HG03342 (cell line): ENCODE results near the gene HDDC3.

Source experiments
- ATAC-seq: cut with Tn5 transposase; IDR thresholded peaks from one replicate; pipeline ENCODE4 v1.9.1; 2021; ENCODE audit warnings: mild to moderate bottlenecking, moderate library complexity; ENCODE audit not compliant: unreplicated experiment

Gene HDDC3

DNA sequence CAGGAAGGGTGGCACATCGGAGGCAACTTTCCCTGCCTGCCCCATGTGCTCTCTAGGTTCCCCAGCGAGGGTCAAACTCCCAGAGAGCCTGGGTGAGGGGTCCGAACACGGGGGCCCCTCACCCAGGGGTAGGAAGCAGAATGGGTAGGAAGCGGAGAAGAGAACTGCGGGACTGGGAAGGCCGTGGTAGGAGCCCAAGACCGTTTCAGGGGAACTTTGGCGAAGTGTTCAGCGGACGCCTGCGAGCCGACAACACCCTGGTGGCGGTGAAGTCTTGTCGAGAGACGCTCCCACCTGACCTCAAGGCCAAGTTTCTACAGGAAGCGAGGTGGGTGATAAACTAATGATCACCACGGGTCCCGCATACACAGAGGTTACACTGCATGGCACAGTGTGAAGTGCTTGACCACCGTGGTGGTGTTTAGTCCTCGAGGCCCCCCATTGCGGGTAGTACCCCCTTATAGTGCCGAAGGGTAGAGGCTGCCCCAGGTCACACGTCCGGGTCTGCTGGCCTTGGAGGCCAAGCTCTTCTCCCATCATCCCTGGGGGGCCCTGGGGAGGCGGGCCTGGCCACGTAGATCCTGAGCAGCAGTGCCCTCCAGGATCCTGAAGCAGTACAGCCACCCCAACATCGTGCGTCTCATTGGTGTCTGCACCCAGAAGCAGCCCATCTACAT is 39.7 kb downstream of the HDDC3 start:
- no peak for ATAC-seq

DNA sequence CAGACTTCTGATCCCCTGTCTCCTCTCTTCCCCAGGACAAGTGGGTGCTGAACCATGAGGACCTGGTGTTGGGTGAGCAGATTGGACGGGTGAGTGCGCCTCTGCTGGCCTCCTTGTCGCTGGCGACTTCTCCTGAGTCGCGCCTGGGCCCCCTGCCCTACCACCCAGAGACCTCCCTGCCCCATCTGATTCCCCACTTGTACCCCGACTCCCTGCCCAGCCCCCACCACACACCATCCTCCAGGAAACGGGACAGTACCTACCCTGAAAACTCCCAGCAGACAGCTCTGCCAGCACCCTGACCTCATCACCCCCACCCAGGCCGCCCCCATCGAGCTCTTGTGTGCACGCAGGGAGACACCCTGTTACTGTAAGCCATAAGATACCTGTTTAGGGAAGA is 40.3 kb downstream of the HDDC3 start:
- no peak for ATAC-seq

DNA sequence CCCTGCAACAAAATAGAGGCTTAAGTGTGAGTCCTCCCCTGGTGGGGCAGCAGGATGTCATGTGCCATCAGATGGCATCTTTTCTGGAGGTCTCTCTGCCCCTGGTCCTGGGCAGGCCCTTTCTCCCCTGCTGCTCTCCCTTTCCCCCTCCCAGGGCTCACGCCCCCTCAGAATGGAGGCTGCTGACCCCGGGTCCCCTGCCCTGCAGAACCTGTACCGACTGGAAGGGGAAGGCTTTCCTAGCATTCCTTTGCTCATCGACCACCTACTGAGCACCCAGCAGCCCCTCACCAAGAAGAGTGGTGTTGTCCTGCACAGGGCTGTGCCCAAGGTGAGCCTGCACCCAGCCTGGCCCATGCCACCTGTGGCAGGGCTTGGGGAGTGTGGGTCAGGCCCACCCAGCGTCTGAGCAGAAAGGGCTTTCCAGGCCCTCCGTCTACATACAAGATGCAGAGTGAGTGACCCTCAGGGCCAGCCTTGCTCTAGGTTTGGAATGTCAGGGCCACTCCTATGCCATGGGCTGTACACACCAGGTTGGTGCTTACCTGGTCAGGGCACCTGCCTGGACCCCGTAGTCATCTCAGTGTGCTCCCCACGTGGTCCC is 40.9 kb downstream of the HDDC3 start:
- no peak for ATAC-seq

DNA sequence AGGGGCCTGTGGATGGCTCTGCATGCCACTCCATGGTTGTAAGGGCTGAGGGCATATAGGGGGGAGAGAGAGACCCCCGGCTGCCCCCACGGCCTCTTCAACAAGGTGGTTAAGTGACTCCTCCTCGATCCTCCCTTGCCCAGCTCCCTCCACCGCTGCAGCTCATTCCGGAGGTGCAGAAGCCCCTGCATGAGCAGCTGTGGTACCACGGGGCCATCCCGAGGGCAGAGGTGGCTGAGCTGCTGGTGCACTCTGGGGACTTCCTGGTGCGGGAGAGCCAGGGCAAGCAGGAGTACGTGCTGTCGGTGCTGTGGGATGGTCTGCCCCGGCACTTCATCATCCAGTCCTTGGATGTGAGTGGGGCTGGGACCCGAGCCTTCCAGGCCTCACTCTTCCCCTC is 41.5 kb downstream of the HDDC3 start:
- ATAC-seq = no peak

DNA sequence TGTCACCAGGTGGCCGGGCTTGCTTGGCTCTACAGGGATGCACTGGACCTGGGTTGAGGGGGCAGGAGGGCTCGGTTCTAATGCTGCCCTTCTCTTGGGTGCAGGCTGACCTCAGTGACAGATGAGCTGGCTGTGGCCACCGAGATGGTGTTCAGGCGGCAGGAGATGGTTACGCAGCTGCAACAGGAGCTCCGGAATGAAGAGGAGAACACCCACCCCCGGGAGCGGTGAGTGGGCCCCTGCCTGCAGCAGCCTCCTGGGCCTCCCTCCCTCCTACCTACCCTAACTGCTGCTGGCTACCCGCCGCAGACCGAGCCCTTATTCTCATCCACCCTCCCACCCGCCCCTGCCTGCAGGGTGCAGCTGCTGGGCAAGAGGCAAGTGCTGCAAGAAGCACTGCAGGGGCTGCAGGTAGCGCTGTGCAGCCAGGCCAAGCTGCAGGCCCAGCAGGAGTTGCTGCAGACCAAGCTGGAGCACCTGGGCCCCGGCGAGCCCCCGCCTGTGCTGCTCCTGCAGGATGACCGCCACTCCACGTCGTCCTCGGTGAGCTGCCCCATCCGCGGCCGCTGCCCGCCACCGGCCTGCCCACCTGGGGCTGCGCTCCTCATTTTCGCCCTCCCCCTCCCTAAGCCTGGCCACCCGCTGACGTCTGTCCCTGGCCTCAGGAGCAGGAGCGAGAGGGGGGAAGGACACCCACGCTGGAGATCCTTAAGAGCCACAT is 42.5 kb downstream of the HDDC3 start:
- no peak for ATAC-seq

DNA sequence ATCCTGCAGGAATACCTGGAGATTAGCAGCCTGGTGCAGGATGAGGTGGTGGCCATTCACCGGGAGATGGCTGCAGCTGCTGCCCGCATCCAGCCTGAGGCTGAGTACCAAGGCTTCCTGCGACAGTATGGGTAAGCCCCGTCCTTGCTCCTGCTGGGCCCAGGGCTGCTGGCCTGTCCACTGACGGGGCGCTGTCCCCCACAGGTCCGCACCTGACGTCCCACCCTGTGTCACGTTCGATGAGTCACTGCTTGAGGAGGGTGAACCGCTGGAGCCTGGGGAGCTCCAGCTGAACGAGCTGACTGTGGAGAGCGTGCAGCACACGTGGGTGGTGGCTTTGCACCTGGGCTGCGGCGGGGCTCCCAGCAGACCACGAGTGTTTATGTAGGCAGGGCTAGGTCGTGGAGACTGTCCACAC is 43.0 kb downstream of the HDDC3 start:
- no peak for ATAC-seq

DNA sequence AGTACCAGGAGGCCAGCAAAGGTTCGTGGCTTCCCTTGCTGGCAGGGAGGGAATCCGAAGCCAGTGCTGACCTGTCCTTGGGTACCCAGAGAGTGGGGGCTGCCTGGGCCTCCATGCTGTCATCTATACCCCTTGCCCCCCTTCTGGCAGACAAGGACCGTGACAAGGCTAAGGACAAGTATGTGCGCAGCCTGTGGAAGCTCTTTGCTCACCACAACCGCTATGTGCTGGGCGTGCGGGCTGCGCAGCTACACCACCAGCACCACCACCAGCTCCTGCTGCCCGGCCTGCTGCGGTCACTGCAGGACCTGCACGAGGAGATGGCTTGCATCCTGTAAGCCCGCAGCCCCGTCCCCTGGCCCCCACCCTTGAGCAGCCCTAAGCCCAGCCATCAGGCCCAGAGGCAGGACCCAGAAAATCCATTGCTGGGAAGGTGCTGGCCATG is 45.3 kb downstream of the HDDC3 start:
- no peak for ATAC-seq

DNA sequence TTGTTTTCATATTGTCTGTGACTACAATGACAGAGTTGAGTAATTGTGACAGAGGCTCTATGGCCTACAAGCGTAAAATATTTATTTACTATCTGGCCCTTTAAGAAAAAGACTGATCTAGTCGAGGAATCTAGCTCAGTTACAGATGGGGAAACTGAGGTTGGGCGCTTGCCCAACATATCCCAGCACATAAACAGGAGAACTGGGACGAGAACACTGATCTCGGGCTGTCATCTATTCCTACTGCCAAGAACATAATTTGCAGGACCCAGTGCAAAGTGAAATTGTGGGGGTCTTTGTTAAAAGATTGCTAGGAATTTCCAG is 46.1 kb downstream of the HDDC3 start:
- no peak for ATAC-seq

DNA sequence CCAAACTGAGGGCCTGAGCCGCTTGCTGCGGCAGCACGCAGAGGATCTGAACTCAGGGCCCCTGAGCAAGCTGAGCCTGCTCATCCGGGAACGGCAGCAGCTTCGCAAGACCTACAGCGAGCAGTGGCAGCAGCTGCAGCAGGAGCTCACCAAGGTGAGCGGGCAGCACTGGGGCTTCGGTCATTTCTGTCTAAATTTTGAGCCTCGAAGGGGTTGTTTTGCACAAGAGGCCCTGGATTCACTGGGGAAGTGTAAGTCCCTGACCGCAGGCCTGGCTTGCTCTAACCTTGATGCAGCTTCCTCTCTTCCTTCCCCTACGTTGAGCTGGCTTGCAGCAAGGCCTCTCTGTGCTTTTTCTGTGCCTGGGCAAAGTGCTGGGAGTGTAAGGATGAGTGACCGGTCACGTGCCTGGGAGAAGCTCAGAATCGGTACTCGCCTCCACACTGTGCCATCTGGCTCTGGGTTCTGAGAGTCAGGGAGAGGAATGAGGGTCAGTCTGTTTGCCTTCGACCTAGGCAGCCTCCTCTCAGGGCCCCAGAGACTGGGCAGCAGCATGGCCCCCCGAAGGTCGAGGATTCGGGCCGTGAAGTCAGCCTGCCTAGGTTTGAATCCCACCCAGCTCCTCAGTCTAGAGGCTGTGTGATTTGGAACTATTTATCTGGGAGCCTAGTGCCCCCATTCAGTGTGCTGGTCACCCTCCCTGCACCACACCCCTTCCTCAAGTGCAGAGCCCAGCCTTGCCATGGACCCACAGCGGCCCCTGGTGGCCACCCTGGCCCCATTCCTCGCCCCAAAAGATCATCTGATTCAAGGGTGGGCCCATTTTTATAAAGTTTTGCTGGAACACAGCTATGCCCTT is 46.7 kb downstream of the HDDC3 start:
- peak; percentile 46 for ATAC-seq

DNA sequence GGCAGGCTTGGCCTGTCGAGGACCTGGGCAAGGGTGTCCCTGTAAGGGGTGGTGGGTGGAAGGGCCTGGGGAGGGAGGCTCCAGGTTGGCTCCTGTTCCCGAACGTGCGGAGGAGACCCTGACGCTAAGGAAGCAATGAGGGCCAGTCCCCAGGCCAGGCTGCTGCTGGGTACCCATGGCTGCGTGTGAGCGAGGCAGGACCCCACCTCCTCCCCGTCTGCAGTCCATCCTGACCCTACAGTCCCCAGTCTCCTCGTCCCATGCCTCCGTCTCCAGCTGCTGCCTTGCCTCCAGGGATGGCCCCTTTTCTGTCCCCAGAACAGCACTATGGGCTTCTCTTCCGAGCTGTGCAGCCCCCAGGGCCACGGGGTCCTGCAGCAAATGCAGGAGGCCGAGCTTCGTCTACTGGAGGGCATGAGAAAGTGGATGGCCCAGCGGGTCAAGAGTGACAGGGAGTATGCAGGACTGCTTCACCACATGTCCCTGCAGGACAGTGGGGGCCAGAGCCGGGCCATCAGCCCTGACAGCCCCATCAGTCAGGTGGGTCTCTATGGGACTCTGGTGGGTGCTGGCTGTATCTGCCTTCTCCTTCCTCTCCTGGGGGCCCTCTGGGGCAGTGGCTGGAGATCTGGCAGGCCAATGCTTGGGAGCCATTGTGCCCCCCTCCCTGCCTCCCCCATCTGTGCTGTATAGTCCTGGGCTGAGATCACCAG is 47.5 kb downstream of the HDDC3 start:
- no peak for ATAC-seq

DNA sequence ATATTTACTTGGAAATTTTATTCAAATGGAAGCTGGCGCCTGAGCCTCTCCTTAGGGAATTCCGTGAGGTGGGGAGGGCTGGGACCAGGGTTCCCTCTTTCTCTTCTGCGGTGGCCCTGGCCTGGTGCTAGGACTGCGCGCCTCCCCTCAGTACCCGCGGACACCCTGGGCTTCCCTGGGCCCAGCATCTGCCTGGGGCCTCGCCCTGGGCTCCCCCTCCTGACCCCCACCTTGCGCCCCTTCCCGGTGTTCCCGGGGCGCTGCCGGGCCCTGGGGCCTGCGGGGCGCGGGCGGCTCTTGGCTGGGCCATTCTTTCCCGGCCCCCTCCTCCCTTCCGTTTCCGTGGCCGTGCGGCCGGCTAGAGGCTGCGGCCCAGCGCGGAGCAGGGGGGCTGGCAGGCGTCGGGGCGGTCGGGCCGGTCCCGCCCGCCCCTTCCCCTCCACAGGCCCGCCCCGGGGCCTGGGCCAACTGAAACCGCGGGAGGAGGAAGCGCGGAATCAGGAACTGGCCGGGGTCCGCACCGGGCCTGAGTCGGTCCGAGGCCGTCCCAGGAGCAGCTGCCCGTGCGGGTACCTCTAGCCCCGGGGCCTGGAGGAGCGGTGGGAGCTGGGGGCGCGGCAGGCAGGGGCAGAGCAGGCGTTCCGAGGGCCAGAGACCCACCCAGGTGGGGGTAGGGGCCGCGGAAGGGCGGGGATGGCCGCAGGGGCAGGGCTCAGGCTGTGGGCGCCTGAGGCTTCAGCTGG is 48.2 kb downstream of the HDDC3 start, which contains the start of gene FES:
Gene FES, plus strand, starts transcription at position 529 of the 743 bp plus-strand sequence. CDS start 542 bp downstream, outside the sequence.
- no peak for ATAC-seq

DNA sequence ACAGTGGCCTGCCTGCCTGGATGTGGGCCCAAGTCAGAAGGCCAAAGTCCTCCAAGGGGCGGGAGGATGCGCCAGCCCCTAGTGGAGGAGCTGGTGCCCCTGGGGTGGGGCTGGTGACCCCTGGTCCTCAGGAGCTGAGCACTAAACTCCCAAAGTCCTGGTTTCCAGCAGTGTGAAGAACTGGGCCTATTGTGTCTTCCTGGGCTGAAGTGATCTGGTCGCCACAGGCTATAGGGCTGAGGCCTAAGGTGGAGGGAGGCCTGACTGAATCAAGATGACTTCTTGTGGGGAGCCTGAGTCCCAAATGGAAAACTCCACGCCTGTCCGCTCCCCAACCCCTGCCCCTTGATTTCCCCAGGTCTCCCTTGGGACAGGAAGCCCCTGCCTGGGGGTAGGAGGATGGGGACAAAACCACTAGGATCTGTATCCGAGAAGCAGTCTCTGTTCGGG is 48.8 kb downstream of the HDDC3 start:
- ATAC-seq = no peak

DNA sequence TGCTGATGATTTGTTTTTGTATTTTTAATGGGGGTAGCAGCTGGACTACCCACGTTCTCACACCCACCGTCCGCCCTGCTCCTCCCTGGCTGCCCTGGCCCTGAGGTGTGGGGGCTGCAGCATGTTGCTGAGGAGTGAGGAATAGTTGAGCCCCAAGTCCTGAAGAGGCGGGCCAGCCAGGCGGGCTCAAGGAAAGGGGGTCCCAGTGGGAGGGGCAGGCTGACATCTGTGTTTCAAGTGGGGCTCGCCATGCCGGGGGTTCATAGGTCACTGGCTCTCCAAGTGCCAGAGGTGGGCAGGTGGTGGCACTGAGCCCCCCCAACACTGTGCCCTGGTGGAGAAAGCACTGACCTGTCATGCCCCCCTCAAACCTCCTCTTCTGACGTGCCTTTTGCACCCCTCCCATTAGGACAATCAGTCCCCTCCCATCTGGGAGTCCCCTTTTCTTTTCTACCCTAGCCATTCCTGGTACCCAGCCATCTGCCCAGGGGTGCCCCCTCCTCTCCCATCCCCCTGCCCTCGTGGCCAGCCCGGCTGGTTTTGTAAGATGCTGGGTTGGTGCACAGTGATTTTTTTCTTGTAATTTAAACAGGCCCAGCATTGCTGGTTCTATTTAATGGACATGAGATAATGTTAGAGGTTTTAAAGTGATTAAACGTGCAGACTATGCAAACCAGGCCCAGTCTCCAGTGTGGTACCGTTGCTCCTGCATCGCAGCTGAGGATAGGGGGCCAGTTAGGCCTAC is 49.4 kb downstream of the HDDC3 start:
- no peak for ATAC-seq

DNA sequence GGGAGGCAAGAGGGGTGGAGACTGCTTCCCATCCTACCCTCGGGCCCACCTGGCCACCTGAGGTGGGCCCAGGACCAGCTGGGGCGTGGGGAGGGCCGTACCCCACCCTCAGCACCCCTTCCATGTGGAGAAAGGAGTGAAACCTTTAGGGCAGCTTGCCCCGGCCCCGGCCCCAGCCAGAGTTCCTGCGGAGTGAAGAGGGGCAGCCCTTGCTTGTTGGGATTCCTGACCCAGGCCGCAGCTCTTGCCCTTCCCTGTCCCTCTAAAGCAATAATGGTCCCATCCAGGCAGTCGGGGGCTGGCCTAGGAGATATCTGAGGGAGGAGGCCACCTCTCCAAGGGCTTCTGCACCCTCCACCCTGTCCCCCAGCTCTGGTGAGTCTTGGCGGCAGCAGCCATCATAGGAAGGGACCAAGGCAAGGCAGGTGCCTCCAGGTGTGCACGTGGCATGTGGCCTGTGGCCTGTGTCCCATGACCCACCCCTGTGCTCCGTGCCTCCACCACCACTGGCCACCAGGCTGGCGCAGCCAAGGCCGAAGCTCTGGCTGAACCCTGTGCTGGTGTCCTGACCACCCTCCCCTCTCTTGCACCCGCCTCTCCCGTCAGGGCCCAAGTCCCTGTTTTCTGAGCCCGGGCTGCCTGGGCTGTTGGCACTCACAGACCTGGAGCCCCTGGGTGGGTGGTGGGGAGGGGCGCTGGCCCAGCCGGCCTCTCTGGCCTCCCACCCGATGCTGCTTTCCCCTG is 50.2 kb downstream of the HDDC3 start:
- ATAC-seq = no peak

DNA sequence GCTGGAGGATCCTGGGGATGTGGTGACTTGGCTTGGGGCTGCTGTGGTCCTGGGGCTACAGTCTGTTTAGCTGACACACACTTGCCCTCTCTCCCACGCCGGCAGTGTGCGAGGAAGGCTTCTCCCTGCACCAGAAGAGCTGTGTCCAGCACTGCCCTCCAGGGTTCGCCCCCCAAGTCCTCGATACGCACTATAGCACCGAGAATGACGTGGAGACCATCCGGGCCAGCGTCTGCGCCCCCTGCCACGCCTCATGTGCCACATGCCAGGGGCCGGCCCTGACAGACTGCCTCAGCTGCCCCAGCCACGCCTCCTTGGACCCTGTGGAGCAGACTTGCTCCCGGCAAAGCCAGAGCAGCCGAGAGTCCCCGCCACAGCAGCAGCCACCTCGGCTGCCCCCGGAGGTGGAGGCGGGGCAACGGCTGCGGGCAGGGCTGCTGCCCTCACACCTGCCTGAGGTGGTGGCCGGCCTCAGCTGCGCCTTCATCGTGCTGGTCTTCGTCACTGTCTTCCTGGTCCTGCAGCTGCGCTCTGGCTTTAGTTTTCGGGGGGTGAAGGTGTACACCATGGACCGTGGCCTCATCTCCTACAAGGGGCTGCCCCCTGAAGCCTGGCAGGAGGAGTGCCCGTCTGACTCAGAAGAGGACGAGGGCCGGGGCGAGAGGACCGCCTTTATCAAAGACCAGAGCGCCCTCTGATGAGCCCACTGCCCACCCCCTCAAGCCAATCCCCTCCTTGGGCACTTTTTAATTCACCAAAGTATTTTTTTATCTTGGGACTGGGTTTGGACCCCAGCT is 51.0 kb downstream of the HDDC3 start:
- ATAC-seq = no peak

DNA sequence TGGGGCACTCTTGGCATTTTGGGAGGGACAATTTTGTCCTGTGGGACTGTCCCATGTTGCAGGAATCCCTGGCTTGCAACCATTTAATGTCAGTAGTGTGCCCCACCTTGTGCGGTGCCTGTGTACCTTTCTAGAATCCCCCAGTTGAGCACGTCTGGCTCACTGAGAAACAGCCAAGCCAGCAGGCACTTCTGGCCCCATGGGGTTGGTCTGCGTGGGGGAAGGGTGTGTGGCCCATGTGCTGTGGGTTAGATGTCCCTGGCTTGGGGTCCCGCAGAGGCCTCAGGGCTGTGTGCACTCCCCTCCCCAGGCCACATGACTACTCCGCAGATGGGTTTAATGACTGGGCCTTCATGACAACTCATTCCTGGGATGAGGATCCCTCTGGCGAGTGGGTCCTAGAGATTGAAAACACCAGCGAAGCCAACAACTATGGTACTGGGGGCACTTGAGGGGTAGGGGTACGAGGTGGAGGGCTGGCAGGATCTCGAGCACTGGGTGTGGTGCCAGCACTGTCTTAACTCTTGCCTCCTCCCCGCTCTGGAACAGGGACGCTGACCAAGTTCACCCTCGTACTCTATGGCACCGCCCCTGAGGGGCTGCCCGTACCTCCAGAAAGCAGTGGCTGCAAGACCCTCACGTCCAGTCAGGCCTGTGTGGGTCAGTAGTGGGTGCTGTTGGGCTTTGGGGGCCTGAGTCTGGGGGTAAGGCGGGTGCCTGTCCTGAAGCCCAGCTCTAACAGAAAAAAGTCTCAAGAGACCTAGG is 51.8 kb downstream of the HDDC3 start:
- no peak for ATAC-seq
